Measurements from ENCODE around the gene ACSL5. TPM values are rescaled to one million over a fixed set of nuclear protein-coding genes. Genes with fewer than 3 reads are reported as not detected.
"Not testable (repeated sequence)": the region's sequence is repeated elsewhere in the genome, so short reads cannot be mapped to it uniquely, and the experiment has no call there.

ACSL5 gene
- polyA plus RNA-seq, 1 donor (not counting 4 experiments of a cell fraction or from before 2014, with no cell fraction given), result 0.04 TPM

DNA sequence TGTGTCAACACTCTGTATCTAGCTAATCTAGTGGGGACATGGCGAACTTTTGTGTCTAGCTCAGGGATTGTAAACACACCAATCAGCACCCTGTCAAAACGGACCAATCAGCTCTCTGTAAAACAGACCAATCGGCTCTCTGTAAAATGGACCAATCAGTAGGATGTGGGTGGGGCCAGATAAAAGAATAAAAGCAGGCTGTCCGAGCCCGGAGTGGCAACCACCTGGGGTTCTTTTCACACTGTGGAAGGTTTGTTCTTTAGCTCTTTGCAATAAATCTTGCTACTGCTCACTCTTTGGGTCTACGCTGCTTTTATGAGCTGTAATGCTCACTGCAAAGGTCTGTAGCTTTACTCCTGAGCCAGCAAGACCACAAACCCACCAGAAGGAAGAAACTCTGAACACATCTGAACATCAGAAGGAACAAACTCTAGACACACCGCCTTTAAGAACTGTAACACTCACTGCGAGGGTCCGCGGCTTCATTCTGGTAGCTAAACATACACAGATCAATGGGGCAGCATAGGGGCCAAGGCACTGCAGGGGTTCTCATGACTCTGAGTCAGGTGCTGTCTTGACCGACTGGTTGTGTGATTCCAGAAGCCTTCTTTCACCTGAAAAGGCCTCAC, 1.6 kb upstream of the ACSL5 start:
- FAIRE-seq; H3K9me1 ChIP-seq (ENCODE audit: control insufficient read depth, extremely low read depth, insufficient read depth, low read length); H4K20me1 ChIP-seq (ENCODE audit: control insufficient read depth, extremely low read depth, insufficient read depth, low read length); H3K9ac ChIP-seq (ENCODE audit: control insufficient read depth, extremely low read depth, insufficient read depth, low read length); H2AFZ ChIP-seq (ENCODE audit: control insufficient read depth, low read length); dilution Hi-C loops (cut with MboI; ENCODE audit: extremely low pct_ligation_motif_present, low sequenced_read_pairs); H3K79me2 ChIP-seq (ENCODE audit: control insufficient read depth, insufficient read depth, low read length); H3K27me3 ChIP-seq (ENCODE audit: control insufficient read depth, extremely low read depth, insufficient read depth, low read length); H3K4me3 ChIP-seq (ENCODE audit: control insufficient read depth in 2 of 3, extremely low read depth in 1 of 3, insufficient read depth in 2 of 3, low read depth in 1 of 3, low read length in 3 of 3); DNase-seq (ENCODE audit: low read depth, low spot score); H3K27ac ChIP-seq (ENCODE audit: control insufficient read depth, insufficient read depth, low read length); H3K9me3 ChIP-seq (ENCODE audit: control insufficient read depth, low read depth, low read length); H3K36me3 ChIP-seq (ENCODE audit: control insufficient read depth in 2 of 2, extremely low read depth in 1 of 2, insufficient read depth in 2 of 2, low read length in 2 of 2); H3K4me1 ChIP-seq (ENCODE audit: control insufficient read depth, extremely low read depth, insufficient read depth, low read length); H3K4me2 ChIP-seq (ENCODE audit: control insufficient read depth, extremely low read depth, insufficient read depth, low read depth, low read length): not testable (repeated sequence)

DNA sequence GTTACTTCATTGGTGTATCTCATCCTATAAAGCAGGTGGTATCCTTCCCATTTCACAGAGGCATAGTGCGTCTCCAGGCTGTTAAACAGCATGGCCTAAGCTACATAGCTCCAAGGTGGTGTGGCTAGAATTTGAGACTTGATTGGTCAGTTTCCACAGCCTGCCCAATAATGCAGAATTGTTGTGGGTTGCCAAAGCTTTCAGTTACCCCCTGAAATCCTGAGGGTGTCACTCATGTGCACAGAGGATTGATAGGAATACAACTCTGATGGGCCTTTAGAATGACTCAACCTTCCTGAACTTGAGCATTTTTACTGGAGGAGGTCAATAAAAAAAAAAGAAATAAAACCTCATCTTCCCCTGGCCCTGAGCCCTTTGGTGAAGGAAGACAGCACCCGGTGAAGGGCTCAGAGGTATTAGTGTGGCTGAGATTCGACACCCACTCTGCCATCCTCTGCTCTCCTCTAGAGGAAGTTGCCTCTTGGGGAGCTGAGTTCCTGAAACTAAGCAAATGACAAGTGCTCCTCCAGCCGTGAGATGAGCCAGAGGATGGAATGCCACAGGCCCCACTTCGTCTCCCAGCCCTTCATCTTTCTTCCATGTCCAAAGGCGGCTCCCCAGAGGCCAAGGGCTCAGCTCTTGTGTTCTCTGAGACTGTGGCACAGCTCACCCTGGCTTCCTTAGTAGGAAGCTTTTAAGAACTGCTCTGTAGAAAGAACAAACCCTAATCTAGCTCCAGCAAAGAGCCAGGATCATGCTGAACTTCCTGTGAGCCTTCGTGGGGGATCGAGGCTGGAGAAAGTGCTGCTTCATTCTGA, 1.0 kb downstream of the ACSL5 start:
- H3K27ac ChIP-seq (ENCODE audit: control insufficient read depth, insufficient read depth, low read length), result no peak overlapping the region
- no peak for TF ChIP-seq EZH2 (IDR thresholded peaks at IDR 0.05; ENCODE audit: low read length)
- TF ChIP-seq, protein P1, sequence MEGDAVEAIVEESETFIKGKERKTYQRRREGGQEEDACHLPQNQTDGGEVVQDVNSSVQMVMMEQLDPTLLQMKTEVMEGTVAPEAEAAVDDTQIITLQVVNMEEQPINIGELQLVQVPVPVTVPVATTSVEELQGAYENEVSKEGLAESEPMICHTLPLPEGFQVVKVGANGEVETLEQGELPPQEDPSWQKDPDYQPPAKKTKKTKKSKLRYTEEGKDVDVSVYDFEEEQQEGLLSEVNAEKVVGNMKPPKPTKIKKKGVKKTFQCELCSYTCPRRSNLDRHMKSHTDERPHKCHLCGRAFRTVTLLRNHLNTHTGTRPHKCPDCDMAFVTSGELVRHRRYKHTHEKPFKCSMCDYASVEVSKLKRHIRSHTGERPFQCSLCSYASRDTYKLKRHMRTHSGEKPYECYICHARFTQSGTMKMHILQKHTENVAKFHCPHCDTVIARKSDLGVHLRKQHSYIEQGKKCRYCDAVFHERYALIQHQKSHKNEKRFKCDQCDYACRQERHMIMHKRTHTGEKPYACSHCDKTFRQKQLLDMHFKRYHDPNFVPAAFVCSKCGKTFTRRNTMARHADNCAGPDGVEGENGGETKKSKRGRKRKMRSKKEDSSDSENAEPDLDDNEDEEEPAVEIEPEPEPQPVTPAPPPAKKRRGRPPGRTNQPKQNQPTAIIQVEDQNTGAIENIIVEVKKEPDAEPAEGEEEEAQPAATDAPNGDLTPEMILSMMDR (optimal IDR thresholded peaks at IDR 0.05 in 1 of 3, IDR thresholded peaks at IDR 0.05 in 1 of 3, conservative IDR thresholded peaks at IDR 0.05 in 1 of 3; ENCODE audit: extremely low read depth in 1 of 3, insufficient read depth in 2 of 3, low read length in 3 of 3), result no peak
- no peak overlapping the region for H3K4me3 ChIP-seq (ENCODE audit: control insufficient read depth in 2 of 3, extremely low read depth in 1 of 3, insufficient read depth in 2 of 3, low read depth in 1 of 3, low read length in 3 of 3)
- H4K20me1 ChIP-seq (ENCODE audit: control insufficient read depth, extremely low read depth, insufficient read depth, low read length), result no peaks in the 10 kb centered on the region
- DNase-seq (ENCODE audit: low read depth, low spot score) (no peak), FAIRE-seq (no peak)
- no peaks in the 10 kb centered on the region for H3K27me3 ChIP-seq (ENCODE audit: control insufficient read depth, extremely low read depth, insufficient read depth, low read length)
- no peaks in the 10 kb centered on the region for H3K79me2 ChIP-seq (ENCODE audit: control insufficient read depth, insufficient read depth, low read length)
- no peak overlapping the region for H3K9ac ChIP-seq (ENCODE audit: control insufficient read depth, extremely low read depth, insufficient read depth, low read length)
- no peak overlapping the region for H2AFZ ChIP-seq (ENCODE audit: control insufficient read depth, low read length)
- dilution Hi-C loops (cut with MboI; ENCODE audit: extremely low pct_ligation_motif_present, low sequenced_read_pairs), result no loop called here
- H3K9me3 ChIP-seq (ENCODE audit: control insufficient read depth, low read depth, low read length), result no peaks in the 10 kb centered on the region
- H3K36me3 ChIP-seq (ENCODE audit: control insufficient read depth in 2 of 2, extremely low read depth in 1 of 2, insufficient read depth in 2 of 2, low read length in 2 of 2), result no peaks in the 10 kb centered on the region
- no peaks in the 10 kb centered on the region for H3K4me1 ChIP-seq (ENCODE audit: control insufficient read depth, extremely low read depth, insufficient read depth, low read length)
- H3K4me2 ChIP-seq (ENCODE audit: control insufficient read depth, extremely low read depth, insufficient read depth, low read depth, low read length), result no peak overlapping the region
- no peaks in the 10 kb centered on the region for H3K9me1 ChIP-seq (ENCODE audit: control insufficient read depth, extremely low read depth, insufficient read depth, low read length)

All from keratinocyte (primary cell).